ENCODE data around the gene RALGAPA2.

DNA sequence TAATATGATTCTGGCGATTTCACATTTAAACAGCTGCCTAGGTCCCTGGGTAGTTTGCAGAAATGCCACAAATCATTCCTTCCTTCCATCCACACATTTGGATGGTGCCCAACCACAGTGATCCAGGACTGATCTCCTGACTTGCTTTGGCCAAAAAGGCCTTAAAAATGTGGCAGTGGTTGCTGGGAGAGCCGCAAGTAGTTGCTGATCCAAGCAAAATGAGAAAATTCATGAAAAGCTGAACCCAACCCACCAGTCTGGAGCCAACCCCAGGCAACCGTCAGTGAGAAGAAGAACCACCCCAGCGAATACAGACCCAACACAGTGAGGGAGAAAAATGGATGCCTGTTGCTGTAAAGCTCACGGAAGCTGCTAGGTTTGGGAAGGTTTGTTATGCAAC lies 25.1 kb downstream of the RALGAPA2 start:
- TF ChIP-seq, protein P1, sequence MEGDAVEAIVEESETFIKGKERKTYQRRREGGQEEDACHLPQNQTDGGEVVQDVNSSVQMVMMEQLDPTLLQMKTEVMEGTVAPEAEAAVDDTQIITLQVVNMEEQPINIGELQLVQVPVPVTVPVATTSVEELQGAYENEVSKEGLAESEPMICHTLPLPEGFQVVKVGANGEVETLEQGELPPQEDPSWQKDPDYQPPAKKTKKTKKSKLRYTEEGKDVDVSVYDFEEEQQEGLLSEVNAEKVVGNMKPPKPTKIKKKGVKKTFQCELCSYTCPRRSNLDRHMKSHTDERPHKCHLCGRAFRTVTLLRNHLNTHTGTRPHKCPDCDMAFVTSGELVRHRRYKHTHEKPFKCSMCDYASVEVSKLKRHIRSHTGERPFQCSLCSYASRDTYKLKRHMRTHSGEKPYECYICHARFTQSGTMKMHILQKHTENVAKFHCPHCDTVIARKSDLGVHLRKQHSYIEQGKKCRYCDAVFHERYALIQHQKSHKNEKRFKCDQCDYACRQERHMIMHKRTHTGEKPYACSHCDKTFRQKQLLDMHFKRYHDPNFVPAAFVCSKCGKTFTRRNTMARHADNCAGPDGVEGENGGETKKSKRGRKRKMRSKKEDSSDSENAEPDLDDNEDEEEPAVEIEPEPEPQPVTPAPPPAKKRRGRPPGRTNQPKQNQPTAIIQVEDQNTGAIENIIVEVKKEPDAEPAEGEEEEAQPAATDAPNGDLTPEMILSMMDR (IDR thresholded peaks at IDR 0.05; ENCODE audit: low read length) = no peak
- TF ChIP-seq EZH2 (IDR thresholded peaks at IDR 0.05; ENCODE audit: borderline replicate concordance, low read length) = no peak

All from OCI-LY1 (cell line).